ENCODE data around the gene RBMS1. TPM values are rescaled to one million over a fixed set of nuclear protein-coding genes. Genes with fewer than 3 reads are reported as not detected.

The RBMS1 gene
- total RNA-seq, 1 experiment from 2014 or later: 77.5 TPM

GRCh38 chr2:160458718-160459453, 34.7 kb downstream of the RBMS1 start:
- no peak overlapping the region for H3K4me2 ChIP-seq (ENCODE audit: insufficient read depth, insufficient read length, low read length)
- H2BK15ac ChIP-seq (ENCODE audit: low read depth, low read length): no peak overlapping the region
- Mint-ChIP-seq H3K4me1 (peaks cover 3 to 4% of the 10 kb centered on the region in 2 experiments; a peak in 2 of 4 replicates), H3K36me3 (ENCODE audit: insufficient read depth in 1 of 3, low read depth in 3 of 3) (no peaks in the 10 kb centered on the region; a peak in 1 of 7 replicates), H3K4me3 (no peak overlapping the region), H3K27me3 (ENCODE audit: low read depth) (no peaks in the 10 kb centered on the region), H3K27ac (no peak overlapping the region), H3K9me3 (no peaks in the 10 kb centered on the region)
- H2BK20ac ChIP-seq (ENCODE audit: low read depth, low read length, poor library complexity, severe bottlenecking): no peak overlapping the region
- H3K79me2 ChIP-seq (ENCODE audit: insufficient read depth, low read length): no peaks in the 10 kb centered on the region; the same call in 1 of the 2 replicates
- H4K91ac ChIP-seq (ENCODE audit: insufficient read length, low read depth, low read length): no peak overlapping the region
- WGBS (ENCODE audit: extremely low coverage, insufficient read length, low lambda C conversion rate): no CpG with 5 or more reads among the region's 10 CpGs
- H4K8ac ChIP-seq (replicated peaks; ENCODE audit: insufficient read length, low read depth, low read length): no peak overlapping the region
- H3K23me2 ChIP-seq (ENCODE audit: insufficient read length, low read depth, low read length, poor library complexity, severe bottlenecking): no peaks in the 10 kb centered on the region
- H3K9ac ChIP-seq (ENCODE audit: extremely low read depth, insufficient read length, low read length): no peak overlapping the region
- no peaks in the 10 kb centered on the region for H4K20me1 ChIP-seq (ENCODE audit: control insufficient read depth, insufficient read depth, insufficient read length)
- TF ChIP-seq CTCF (conservative IDR thresholded peaks at IDR 0.05): no peak
- H3K27me3 ChIP-seq (ENCODE audit: insufficient read depth, low read length): no peaks in the 10 kb centered on the region
- H3K79me1 ChIP-seq (ENCODE audit: insufficient read depth, low read depth, low read length, poor library complexity, severe bottlenecking): no peaks in the 10 kb centered on the region
- H3K56ac ChIP-seq (ENCODE audit: insufficient read length, low read depth, low read length): no peak overlapping the region
- H4K5ac ChIP-seq (ENCODE audit: insufficient read length, low read depth, low read length): no peak overlapping the region
- H3K23ac ChIP-seq (ENCODE audit: insufficient read length, low read depth, low read length): no peak overlapping the region
- H3K9me3 ChIP-seq (ENCODE audit: control insufficient read depth, low read depth, low read length): no peaks in the 10 kb centered on the region
- H3K18ac ChIP-seq (ENCODE audit: insufficient read length, low read depth, low read length): no peak overlapping the region
- H2BK5ac ChIP-seq (ENCODE audit: insufficient read length, low read length): no peak overlapping the region
- H2AK5ac ChIP-seq (ENCODE audit: insufficient read length, low read length): no peak overlapping the region
- H3K27ac ChIP-seq (ENCODE audit: insufficient read length, low read depth, low read length): no peak overlapping the region
- peaks cover 2% of the 10 kb centered on the region; the same call in 1 of the 2 replicates for H3K4me1 ChIP-seq (ENCODE audit: insufficient read depth, low read length)
- no peak overlapping the region for H3T11ph ChIP-seq (ENCODE audit: low read length)
- no peak overlapping the region for H3K14ac ChIP-seq (ENCODE audit: insufficient read depth, low read length)
- DNase-seq: no peak
- no peak overlapping the region for H2BK120ac ChIP-seq (ENCODE audit: low read depth, low read length, poor library complexity, severe bottlenecking)
- H2AFZ ChIP-seq (ENCODE audit: low read length): no peak overlapping the region
- no peak overlapping the region for H3K4ac ChIP-seq (ENCODE audit: low read depth, low read length)
- H2BK12ac ChIP-seq (ENCODE audit: insufficient read length, low read depth, low read length): no peak overlapping the region

Data from H9 (cell line).